SK-N-SH (cell line): ENCODE data around the gene EIF3F. TPM values are rescaled to one million over a fixed set of nuclear protein-coding genes. Genes with fewer than 3 reads are reported as not detected.

ENCODE experiments used
- CTCF ChIA-PET: fragments of 300-600, 350-600 bp; formaldehyde crosslinking; extraction: SDS; loops from one replicate; lab custom pipeline; 2021; lab: Yijun Ruan, JAX
- POLR2A ChIA-PET: fragments of 350-600 bp; sonication (Branson Sonifier 250); formaldehyde crosslinking; extraction: SDS; loops from one replicate; lab custom pipeline; 2020; ENCODE audit warnings: antibody characterized with exemption, inconsistent platforms; lab: Yijun Ruan, JAX
- DNase-seq: peaks from one replicate; pipeline ENCODE4 v3.0.0; 2012
- H2AFZ ChIP-seq: fragments of 200-600 bp; sonication (generic); 2 replicates; pipeline ENCODE4 v1.8.1; 2016; ENCODE audit warnings: antibody characterized with exemption, mild to moderate bottlenecking, low read depth
- H3F3A ChIP-seq: fragments of 200-600 bp; sonication (generic); replicated peaks from 2 replicates; pipeline ENCODE3; 2016; ENCODE audit warnings: antibody characterized with exemption, mild to moderate bottlenecking; ENCODE audit not compliant: insufficient read depth
- H3K27ac ChIP-seq, 2 experiments: fragments of 200-500 bp in 1 of 2; fragments of 200-600 bp in 1 of 2; sonication (Bioruptor generic) in 1 of 2; sonication (generic), shearing (Covaris generic) in 1 of 2; 2 replicates each; pipeline versions ENCODE4 v1.5.1 to v1.6.1; 2014 to 2016; ENCODE audit warnings: low read depth in 2 of 2, inconsistent platforms in 1 of 2, low read length in 1 of 2, mild to moderate bottlenecking in 1 of 2, mixed read lengths in 1 of 2
- H3K27me3 ChIP-seq: fragments of 200-600 bp; sonication (generic), shearing (Covaris generic); 2 replicates; pipeline ENCODE4 v1.6.1; 2016; ENCODE audit warnings: mixed run types; ENCODE audit not compliant: insufficient read depth
- H3K36me3 ChIP-seq, 2 experiments: fragments of 200-500 bp in 1 of 2; fragments of 200-600 bp in 1 of 2; sonication (Bioruptor generic) in 1 of 2; sonication (generic) in 1 of 2; replicated peaks in 1 of 2; 2 replicates each; pipeline versions ENCODE3 to v1.5.1; 2014 to 2016; ENCODE audit warnings: low read length in 1 of 2, mild to moderate bottlenecking in 1 of 2; ENCODE audit not compliant: insufficient read depth in 2 of 2, control insufficient read depth in 1 of 2
- H3K4me1 ChIP-seq, 2 experiments: fragments of 200-500 bp in 1 of 2; fragments of 200-600 bp in 1 of 2; sonication (Bioruptor generic) in 1 of 2; sonication (generic), shearing (Covaris generic) in 1 of 2; 2 replicates each; pipeline versions ENCODE4 v1.5.1 to v1.6.1; 2014 to 2016; ENCODE audit warnings: low read depth in 1 of 2, low read length in 1 of 2, mixed run types in 1 of 2; ENCODE audit not compliant: insufficient read depth in 2 of 2, control insufficient read depth in 1 of 2
- H3K4me2 ChIP-seq: fragments of 200-600 bp; sonication (generic), shearing (Covaris generic); 2 replicates; pipeline ENCODE4 v1.6.1; 2017; ENCODE audit warnings: mixed run types
- H3K4me3 ChIP-seq, 2 experiments: fragments of 200-500 bp in 1 of 2; fragments of 200-600 bp in 1 of 2; sonication (Bioruptor generic) in 1 of 2; sonication (generic), shearing (Covaris generic) in 1 of 2; 2 replicates each; pipeline versions ENCODE4 v1.5.1 to v1.8.1; 2014 to 2016; ENCODE audit warnings: low read depth in 2 of 2, inconsistent platforms in 1 of 2, low read length in 1 of 2, mild to moderate bottlenecking in 1 of 2, mixed read lengths in 1 of 2, moderate library complexity in 1 of 2
- H3K79me2 ChIP-seq: fragments of 200-600 bp; sonication (generic); 2 replicates; pipeline ENCODE4 v1.8.1; 2017; ENCODE audit warnings: mild to moderate bottlenecking; ENCODE audit not compliant: insufficient read depth
- H3K9ac ChIP-seq: fragments of 200-600 bp; sonication (generic); 2 replicates; pipeline ENCODE4 v1.6.1; 2017; ENCODE audit warnings: mixed run types
- H3K9me2 ChIP-seq: fragments of 200-600 bp; sonication (generic); 2 replicates; pipeline ENCODE4 v1.6.1; 2017; ENCODE audit warnings: mixed run types
- H3K9me3 ChIP-seq: fragments of 200-600 bp; sonication (generic); 2 replicates; pipeline ENCODE4 v1.6.1; 2017; ENCODE audit warnings: mixed run types, mild to moderate bottlenecking, moderate library complexity
- H4K20me1 ChIP-seq: fragments of 200-600 bp; sonication (generic); 2 replicates; pipeline ENCODE4 v1.6.1; 2017; ENCODE audit warnings: mild to moderate bottlenecking, mixed run types; ENCODE audit not compliant: insufficient read depth
- CHD2 ChIP-seq: fragments of 150-350 bp; IDR thresholded peaks from 2 replicates; pipeline ENCODE4 v1.6.1; 2018; ENCODE audit warnings: low read length; ENCODE audit not compliant: partially characterized antibody
- EP300 ChIP-seq, 2 experiments: IDR thresholded peaks; 2 replicates each; pipeline versions ENCODE4 v1.4.0 to v1.6.1; 2012; ENCODE audit warnings: borderline replicate concordance in 1 of 2, low read depth in 1 of 2, low read length in 1 of 2
- EZH2phosphoT487 ChIP-seq: fragments of 200-600 bp; sonication (generic); IDR thresholded peaks from 2 replicates; pipeline ENCODE4 v1.6.1; 2017; ENCODE audit warnings: low read depth, mixed run types, mild to moderate bottlenecking, antibody characterized with exemption, moderate library complexity, borderline replicate concordance
- FOSL2 ChIP-seq: IDR thresholded peaks from 2 replicates; pipeline ENCODE4 v1.4.0; 2012; ENCODE audit warnings: low read depth, mild to moderate bottlenecking, moderate library complexity, borderline replicate concordance
- FOXJ3 ChIP-seq: sonication (generic); formaldehyde crosslinking; IDR thresholded peaks from 2 replicates; pipeline ENCODE4 v1.5.1; 2020; ENCODE audit warnings: mild to moderate bottlenecking, missing genetic modification reagents
- JUND ChIP-seq: IDR thresholded peaks from 2 replicates; pipeline ENCODE4 v1.4.0; 2012
- MAX ChIP-seq: IDR thresholded peaks from 2 replicates; pipeline ENCODE4 v1.4.0; 2012; ENCODE audit warnings: low read depth
- MEF2A ChIP-seq: IDR thresholded peaks from 2 replicates; pipeline ENCODE4 v1.4.0; 2012; ENCODE audit warnings: low read depth, borderline replicate concordance
- MXI1 ChIP-seq: IDR thresholded peaks from 2 replicates; pipeline ENCODE4 v1.6.1; 2012; ENCODE audit warnings: mild to moderate bottlenecking, low read depth, low read length, improper control_type of control experiment
- NFIC ChIP-seq: IDR thresholded peaks from 2 replicates; pipeline ENCODE4 v1.4.0; 2012; ENCODE audit warnings: borderline replicate concordance
- PBX3 ChIP-seq: IDR thresholded peaks from 2 replicates; pipeline ENCODE4; 2012
- POLR2AphosphoS5 ChIP-seq: IDR thresholded peaks from 2 replicates; pipeline ENCODE4 v1.6.1; 2012; ENCODE audit warnings: low read depth, low read length
- RCOR1 ChIP-seq: fragments of 150-350 bp; IDR thresholded peaks from 2 replicates; pipeline ENCODE4 v1.6.1; 2017; ENCODE audit warnings: antibody characterized with exemption, low read length
- RFX5 ChIP-seq: IDR thresholded peaks from 2 replicates; pipeline ENCODE4 v1.6.1; 2012; ENCODE audit warnings: mild to moderate bottlenecking, improper control_type of control experiment, low read length
- RXRA ChIP-seq: IDR thresholded peaks from 2 replicates; pipeline ENCODE4 v1.4.0; 2012; ENCODE audit warnings: low read depth, mild to moderate bottlenecking, borderline replicate concordance
- SMC3 ChIP-seq: IDR thresholded peaks from 2 replicates; pipeline ENCODE4 v1.6.1; 2012; ENCODE audit warnings: low read depth, low read length, improper control_type of control experiment
- TAF1 ChIP-seq: IDR thresholded peaks from 2 replicates; pipeline ENCODE4 v1.6.1; 2012; ENCODE audit warnings: low read depth, mild to moderate bottlenecking, low read length, moderate library complexity, borderline replicate concordance
- TCF12 ChIP-seq: IDR thresholded peaks from 2 replicates; pipeline ENCODE4 v1.4.0; 2012
- TEAD4 ChIP-seq: IDR thresholded peaks from 2 replicates; pipeline ENCODE4 v1.4.0; 2012; ENCODE audit warnings: mild to moderate bottlenecking, borderline replicate concordance; ENCODE audit not compliant: insufficient read depth
- USF1 ChIP-seq: IDR thresholded peaks from 2 replicates; pipeline ENCODE4 v1.4.0; 2012; ENCODE audit warnings: low read depth, borderline replicate concordance
- USF2 ChIP-seq: fragments of 150-350 bp; IDR thresholded peaks from 2 replicates; pipeline ENCODE4 v1.6.1; 2017; ENCODE audit warnings: antibody characterized with exemption, low read length, low read depth, borderline replicate concordance
- ZBTB33 ChIP-seq: IDR thresholded peaks from 2 replicates; pipeline ENCODE4 v1.4.0; 2012; ENCODE audit warnings: low read depth, borderline replicate concordance
- WGBS: methylation state at CpG from one replicate; pipeline ENCODE4 v1.1.6; 2017; ENCODE audit warnings: low lambda C conversion rate; 5-methylcytosine and 5-hydroxymethylcytosine counted together
- polyA plus RNA-seq, 3 experiments: library from polyadenylated mRNA; depleted of rRNA; stranded (reverse); fragments of >200 nt; gene quantifications; 2 replicates each; pipeline ENCODE4 v1.2.3, GENCODE V29; 2012

Gene EIF3F
- polyA plus RNA-seq, 1 of the 3 experiments (the other 2 are of a cell fraction) = 341 TPM

- no peak overlapping the region for H2AFZ ChIP-seq
- H3K27ac ChIP-seq = peak overlapping the region; percentile 47 to 59; a peak in 3 of 4 replicates
- peaks cover 0 to 4% of the 10 kb centered on the region in 2 experiments; a peak in 1 of 4 replicates for H3K4me1 ChIP-seq
- CTCF ChIA-PET = interaction anchor here (1.3 to 3.2 kb wide), 2 partner anchors 64 to 74 kb away, joined by 3 to 17 read pairs; no protein-coding TSS in a partner anchor
- H3K4me3 ChIP-seq = peak overlapping the region in 1 of 2 experiments; percentile 13; a peak in 2 of 4 replicates
- H3K4me2 ChIP-seq = peak overlapping the region; percentile 41
- H4K20me1 ChIP-seq = no peaks in the 10 kb centered on the region
- H3K36me3 ChIP-seq = no peaks in the 10 kb centered on the region
- WGBS = 9% methylated on average over 2 of the region's 2 CpGs
- no peaks in the 10 kb centered on the region for H3K9me2 ChIP-seq
- TF ChIP-seq NFIC (peak; percentile 74), USF1 (no peak), TCF12 (peak; percentile 74), FOSL2 (peak; percentile 77; the same call in 1 of the 2 replicates), SMC3 (no peak), EP300 (IDR thresholded peaks at IDR 0.05; ENCODE audit: borderline replicate concordance in 1 of 2, low read depth in 1 of 2, low read length in 1 of 2) (peak in 1 of 2 experiments; percentile 67; a peak in 1 of 4 replicates), POLR2AphosphoS5 (peak; percentile 46; the same call in 1 of the 2 replicates), JUND (peak; percentile 84), TEAD4 (peak; percentile 66; the same call in 1 of the 2 replicates), PBX3 (peak; percentile 79)
- TF ChIP-seq, all 33 proteins: peak for 8
- POLR2A ChIA-PET = no interaction called here
- Histone ChIP-seq H3K79me2 (no peaks in the 10 kb centered on the region), H3K9ac (no peak overlapping the region; the same call in 1 of the 2 replicates), H3K27me3 (no peaks in the 10 kb centered on the region), H3F3A (peaks cover 10% of the 10 kb centered on the region), H3K9me3 (no peaks in the 10 kb centered on the region)
- DNase-seq = no peak
Observed at GRCh38 chr11:8025816-8026215, 38.7 kb downstream of the EIF3F start.

- POLR2A ChIA-PET = no interaction called here
- H3K27me3 ChIP-seq = no peaks in the 10 kb centered on the region
- no peak for DNase-seq
- peaks cover 0 to 4% of the 10 kb centered on the region in 2 experiments; a peak in 1 of 4 replicates for H3K4me1 ChIP-seq
- no peak overlapping the region for H3K9ac ChIP-seq
- H3K79me2 ChIP-seq = no peaks in the 10 kb centered on the region
- no peak overlapping the region for H3K4me3 ChIP-seq
- no peak for TF ChIP-seq SMC3
- TF ChIP-seq RXRA = no peak
- no peak for TF ChIP-seq MEF2A
- TF ChIP-seq USF2 = no peak
- TF ChIP-seq FOXJ3 = no peak
- no peak for TF ChIP-seq MXI1
- TF ChIP-seq CHD2 = no peak
- TF ChIP-seq EZH2phosphoT487 = no peak
- TF ChIP-seq JUND = no peak
- TF ChIP-seq RFX5 = no peak
- TF ChIP-seq TCF12 = no peak
- TF ChIP-seq MAX = no peak
- no peak for TF ChIP-seq RCOR1
- no peak for TF ChIP-seq TAF1
- no peak for TF ChIP-seq ZBTB33
- TF ChIP-seq, all 33 proteins: peak for 0
- Histone ChIP-seq H3K9me2 (no peaks in the 10 kb centered on the region), H3F3A (peaks cover 10% of the 10 kb centered on the region), H2AFZ (no peak overlapping the region), H3K9me3 (no peaks in the 10 kb centered on the region), H3K36me3 (no peaks in the 10 kb centered on the region), H4K20me1 (no peaks in the 10 kb centered on the region), H3K27ac (peak overlapping the region in 1 of 2 experiments; percentile 59; a peak in 1 of 4 replicates), H3K4me2 (no peak overlapping the region)
- CTCF ChIA-PET = interaction anchor here (1.0 to 4.1 kb wide), 4 partner anchors 21 to 64 kb away, joined by 3 to 18 read pairs (median 4); partner anchors contain the start of gene EIF3F
- 90% methylated on average over 3 of the region's 3 CpGs for WGBS
Observed at GRCh38 chr11:8026982-8027381, 39.8 kb downstream of the EIF3F start.
